ENCODE measurements around the gene ATAD1.
"Not testable (repeated sequence)": the region's sequence is repeated elsewhere in the genome, so short reads cannot be mapped to it uniquely, and the experiment has no call there.

ATAD1 gene

DNA sequence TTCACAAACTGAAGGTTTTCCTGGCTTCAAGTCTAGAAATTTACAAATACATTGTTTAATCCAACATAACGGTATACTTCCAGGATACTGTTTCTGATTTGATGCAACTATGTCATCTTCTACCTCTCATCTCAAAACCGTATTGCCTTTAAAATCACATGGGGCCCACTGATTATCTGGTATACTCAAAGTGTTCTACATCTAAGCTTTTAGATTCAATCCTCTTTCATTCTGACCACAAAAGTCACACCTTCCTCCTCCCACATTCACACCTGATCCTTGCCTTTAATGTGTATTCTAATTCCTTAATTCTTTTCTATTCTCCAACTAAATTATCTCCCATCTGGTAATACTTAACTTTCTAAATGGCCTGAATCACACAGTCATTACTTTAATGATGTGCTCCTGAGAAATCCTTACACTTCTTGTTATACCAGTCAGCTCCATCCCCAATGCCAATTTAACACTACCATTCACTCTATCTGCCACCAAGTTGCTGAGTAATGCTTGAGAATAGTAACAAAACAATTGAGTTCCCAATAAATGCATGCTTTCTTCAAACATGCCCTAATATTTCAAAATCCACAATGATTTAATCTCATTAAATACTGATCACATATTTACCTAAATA lies 13.0 kb downstream of the ATAD1 start:
- in situ Hi-C loops (cut with MboI; ENCODE audit: low sequenced_read_pairs): no loop called here

GRCh38 chr10:87803831-87804230 lies 14.2 kb downstream of the ATAD1 start:
- in situ Hi-C loops (cut with MboI; ENCODE audit: low sequenced_read_pairs): no loop called here

GRCh38 chr10:87803328-87803727 lies 14.7 kb downstream of the ATAD1 start:
- in situ Hi-C loops (cut with MboI; ENCODE audit: low sequenced_read_pairs): no loop called here

DNA sequence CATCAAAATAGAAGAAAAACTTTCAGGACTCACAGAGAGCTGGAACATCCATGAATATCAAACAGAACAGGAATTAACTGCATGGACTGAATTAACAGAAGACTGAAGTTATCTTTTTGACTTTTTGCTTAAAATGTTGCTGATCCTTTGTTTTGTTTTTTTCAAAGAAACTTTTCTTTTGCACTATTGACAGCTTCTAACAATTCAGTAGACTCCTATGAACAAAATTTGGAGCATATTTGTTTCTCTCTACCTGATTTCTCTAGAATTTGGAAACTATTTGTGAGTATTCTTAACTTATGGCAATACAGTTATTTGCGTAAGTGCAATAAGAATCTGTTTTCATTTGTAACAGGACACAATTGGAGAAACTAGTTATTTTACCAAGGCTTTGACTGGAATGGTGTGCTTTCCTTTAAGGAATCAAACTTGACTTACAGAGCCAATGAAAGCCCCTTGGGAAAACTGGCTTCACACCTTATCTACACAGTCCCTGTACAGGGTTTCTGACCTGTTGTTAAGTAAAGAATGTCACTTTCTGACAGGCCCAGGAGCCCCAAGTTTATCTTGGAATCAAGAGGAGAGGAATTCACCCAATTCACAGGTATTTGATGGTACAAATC lies 16.1 kb downstream of the ATAD1 start:
- in situ Hi-C loops (cut with MboI; ENCODE audit: low sequenced_read_pairs): not testable (repeated sequence)

- in situ Hi-C loops (cut with MboI; ENCODE audit: low sequenced_read_pairs): no loop called here
Observed at GRCh38 chr10:87799860-87800259, 18.2 kb downstream of the ATAD1 start.

GRCh38 chr10:87798082-87798481 lies 19.9 kb downstream of the ATAD1 start:
- in situ Hi-C loops (cut with MboI; ENCODE audit: low sequenced_read_pairs): no loop called here

- in situ Hi-C loops (cut with MboI; ENCODE audit: low sequenced_read_pairs): no loop called here
Observed at GRCh38 chr10:87794285-87794684, 23.7 kb downstream of the ATAD1 start.

- in situ Hi-C loops (cut with MboI; ENCODE audit: low sequenced_read_pairs): no loop called here
Observed at GRCh38 chr10:87790185-87790584, 27.8 kb downstream of the ATAD1 start.

GRCh38 chr10:87786421-87786820 lies 31.6 kb downstream of the ATAD1 start:
- in situ Hi-C loops (cut with MboI; ENCODE audit: low sequenced_read_pairs): no loop called here

DNA sequence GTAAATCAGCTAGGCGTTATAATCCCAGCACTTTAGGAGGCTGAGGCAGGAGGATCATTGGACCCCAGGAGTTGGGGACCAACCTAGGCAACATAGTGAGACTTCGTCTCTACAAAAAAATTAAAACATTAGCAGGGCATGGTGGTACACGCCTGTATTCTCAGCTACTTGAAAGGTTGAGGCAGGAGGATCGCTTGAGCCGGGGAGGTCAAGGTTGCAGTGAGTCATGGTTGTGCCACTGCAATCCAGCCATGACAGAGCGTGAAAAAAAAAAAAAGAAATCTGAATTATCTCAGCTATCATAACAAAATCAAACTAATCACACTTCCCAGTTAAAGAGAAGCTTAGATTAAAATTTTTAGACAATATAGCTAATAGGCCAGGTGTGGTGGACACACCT lies 35.3 kb downstream of the ATAD1 start:
- in situ Hi-C loops (cut with MboI; ENCODE audit: low sequenced_read_pairs): no loop called here

GRCh38 chr10:87781545-87781944 lies 36.5 kb downstream of the ATAD1 start:
- in situ Hi-C loops (cut with MboI; ENCODE audit: low sequenced_read_pairs): no loop called here

GRCh38 chr10:87776328-87776727 lies 41.7 kb downstream of the ATAD1 start:
- in situ Hi-C loops (cut with MboI; ENCODE audit: low sequenced_read_pairs): no loop called here

GRCh38 chr10:87775766-87776165 lies 42.3 kb downstream of the ATAD1 start:
- in situ Hi-C loops (cut with MboI; ENCODE audit: low sequenced_read_pairs): no loop called here

GRCh38 chr10:87771871-87772500 lies 46.0 kb downstream of the ATAD1 start:
- in situ Hi-C loops (cut with MboI; ENCODE audit: low sequenced_read_pairs): loop anchor here (25.0 kb wide), 1 partner anchor 235 kb away; no protein-coding TSS in a partner anchor

DNA sequence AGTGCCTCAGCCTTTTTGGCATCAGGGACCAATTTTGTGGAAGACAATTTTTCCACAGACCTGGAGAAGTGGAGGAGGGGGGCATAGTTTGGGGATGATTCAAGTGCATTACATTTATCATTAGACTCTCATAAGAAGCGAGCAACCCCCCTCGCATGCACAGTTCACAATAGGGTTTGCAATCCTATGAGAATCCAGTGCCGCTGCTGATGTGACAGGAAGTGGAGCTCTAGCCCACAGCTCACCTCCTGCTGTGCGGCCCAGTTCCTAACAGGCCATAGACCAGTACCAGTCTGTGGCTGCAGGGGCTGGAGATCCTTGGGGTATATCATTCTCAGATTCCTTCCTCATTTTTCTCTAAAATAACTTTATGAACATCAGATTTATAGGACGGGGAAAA lies 50.8 kb downstream of the ATAD1 start:
- in situ Hi-C loops (cut with MboI; ENCODE audit: low sequenced_read_pairs): loop anchor here (25.0 kb wide), 1 partner anchor 230 kb away; no protein-coding TSS in a partner anchor

- in situ Hi-C loops (cut with MboI; ENCODE audit: low sequenced_read_pairs): loop anchor here (25.0 kb wide), 1 partner anchor 229 kb away; no protein-coding TSS in a partner anchor
Observed at GRCh38 chr10:87765666-87766376, 52.2 kb downstream of the ATAD1 start.

DNA sequence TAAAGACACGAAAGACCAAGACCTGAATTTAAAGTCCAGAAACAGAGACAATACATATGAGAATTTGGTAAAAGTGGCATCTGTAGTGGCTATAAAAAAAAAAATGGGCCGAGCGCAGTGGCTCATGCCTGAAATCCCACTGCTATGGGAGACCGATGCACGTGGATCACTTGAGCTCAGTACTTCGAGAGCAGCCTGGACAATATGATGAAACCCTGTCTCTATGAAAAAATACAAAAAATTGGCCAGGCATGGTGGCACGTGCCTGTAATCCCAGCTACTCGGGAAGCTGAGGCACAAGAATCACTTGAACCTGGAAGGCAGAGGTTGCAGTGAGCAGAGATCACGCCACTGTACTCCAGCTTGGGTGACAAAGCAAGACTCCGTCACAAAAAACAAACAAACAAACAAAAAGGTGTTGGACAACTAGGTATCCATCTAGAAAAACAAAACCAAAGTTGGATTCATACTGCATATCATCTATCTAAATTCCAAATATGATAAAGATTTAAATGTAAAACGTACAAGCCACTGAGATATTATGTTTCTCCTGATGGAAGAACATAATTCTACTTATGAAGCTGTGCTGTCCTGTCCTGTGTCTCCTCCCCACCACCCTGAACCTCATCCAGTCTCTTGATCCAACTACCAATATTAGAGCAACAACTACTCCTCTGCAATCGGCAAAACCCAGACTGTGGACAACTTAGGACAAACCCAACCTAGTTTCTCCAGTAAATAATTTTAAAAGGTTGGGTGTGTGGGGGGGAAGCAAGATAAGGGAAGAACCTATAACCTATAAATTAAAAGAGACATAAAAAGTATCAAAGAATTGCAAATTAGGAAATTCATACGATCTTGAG lies 53.7 kb downstream of the ATAD1 start:
- in situ Hi-C loops (cut with MboI; ENCODE audit: low sequenced_read_pairs): loop anchor here (25.0 kb wide), 1 partner anchor 227 kb away; no protein-coding TSS in a partner anchor

DNA sequence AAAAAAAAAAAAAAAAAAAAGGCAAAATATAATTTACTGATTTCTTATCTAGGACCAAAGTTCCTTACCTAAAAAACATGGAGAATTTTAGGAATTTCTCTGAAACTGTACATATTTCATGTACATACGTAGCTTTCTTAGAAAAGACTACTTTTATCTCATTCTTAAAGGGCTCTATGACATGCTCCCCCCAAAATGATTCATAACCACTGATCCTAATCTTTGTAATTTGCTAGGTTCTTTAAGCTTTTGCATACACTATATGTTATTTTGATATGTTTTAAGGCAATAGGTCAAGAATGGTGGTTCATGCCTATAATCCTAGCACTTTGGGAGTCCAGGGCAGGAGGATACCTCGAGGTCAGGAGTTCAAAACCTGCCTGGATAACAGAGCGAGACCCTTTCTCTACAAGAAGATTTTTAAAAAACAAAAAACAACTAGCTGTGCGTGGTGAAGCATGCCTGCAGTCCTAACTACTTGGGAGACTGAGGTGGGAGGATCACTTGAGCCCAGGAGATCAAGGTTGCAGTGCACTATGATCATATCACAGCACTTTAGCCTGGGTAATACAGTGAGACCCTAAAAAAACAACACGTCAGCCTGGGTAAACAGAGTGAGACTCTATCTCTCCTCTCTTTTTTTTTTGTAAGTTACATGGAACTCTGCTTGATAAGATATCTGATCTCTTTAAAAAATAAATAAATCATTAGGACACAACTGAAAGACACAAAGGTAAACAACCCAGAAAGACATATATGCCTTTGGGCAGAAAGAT lies 54.8 kb downstream of the ATAD1 start:
- in situ Hi-C loops (cut with MboI; ENCODE audit: low sequenced_read_pairs): loop anchor here (25.0 kb wide), 1 partner anchor 226 kb away; no protein-coding TSS in a partner anchor

GRCh38 chr10:87761892-87762291 lies 56.1 kb downstream of the ATAD1 start:
- in situ Hi-C loops (cut with MboI; ENCODE audit: low sequenced_read_pairs): loop anchor here (25.0 kb wide), 1 partner anchor 225 kb away; no protein-coding TSS in a partner anchor

DNA sequence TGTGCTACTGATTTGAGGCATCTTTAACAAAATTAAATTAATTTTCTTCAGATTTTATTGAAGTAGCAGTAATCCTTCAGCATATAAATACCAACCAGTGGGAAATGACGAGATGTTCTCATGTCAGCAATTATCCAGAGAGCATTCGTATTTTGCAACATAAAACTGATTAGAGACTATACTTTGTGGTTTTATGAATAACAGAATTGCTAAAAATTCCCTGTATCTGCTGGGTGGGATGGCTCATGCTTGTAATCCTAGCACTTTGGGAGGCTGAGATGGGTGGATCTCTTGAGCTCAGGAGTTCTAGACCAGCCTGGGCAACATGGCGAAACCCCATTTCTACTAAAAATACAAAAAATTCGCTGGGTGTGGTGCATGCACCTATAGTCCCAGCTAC lies 56.9 kb downstream of the ATAD1 start:
- in situ Hi-C loops (cut with MboI; ENCODE audit: low sequenced_read_pairs): loop anchor here (25.0 kb wide), 1 partner anchor 224 kb away; no protein-coding TSS in a partner anchor

Data from HL-60/S4 treated with retinoic acid at 250 ng/mL for 4 days and 3 days (cell line).